A673 (cell line): Measurements from ENCODE around the gene DLGAP1. TPM values are rescaled to one million over a fixed set of nuclear protein-coding genes. Genes with fewer than 3 reads are reported as not detected.

Experiments
- BruUV-seq: library from RNA; stranded (reverse); fragments of 400-500 nt; replicated peaks from 2 replicates; lab custom pipeline; 2021; lab: Mats Ljungman, UMichigan
- CTCF ChIA-PET: fragments of 300-600 bp; sonication (Branson Sonifier 250); formaldehyde crosslinking; loops from one replicate; lab custom pipeline; 2022; ENCODE audit warnings: antibody characterized with exemption; lab: Charles Lee
- POLR2A ChIA-PET: fragments of 300-600 bp; sonication (Branson Sonifier 250); formaldehyde crosslinking; loops from one replicate; lab custom pipeline; 2022; ENCODE audit warnings: antibody characterized with exemption; ENCODE audit not compliant: low non-redundant PET; lab: Charles Lee
- DNase-seq: peaks from one replicate; pipeline ENCODE4 v3.0.0-alpha.2; 2015; ENCODE audit warnings: low spot score
- H3K27ac ChIP-seq: fragments of 200-600 bp; sonication (generic); 2 replicates; pipeline ENCODE4 v1.5.1; 2016; ENCODE audit warnings: mixed run types, low read depth, mild to moderate bottlenecking, mixed read lengths, antibody characterized with exemption, low read length; ENCODE audit not compliant: poor library complexity, severe bottlenecking
- H3K27me3 ChIP-seq: fragments of 200-600 bp; sonication (generic); replicated peaks from 2 replicates; pipeline ENCODE4 v1.6.1; 2017; ENCODE audit warnings: mixed run types, low read depth, mild to moderate bottlenecking, mixed read lengths, antibody characterized with exemption, low read length; ENCODE audit not compliant: insufficient read depth, poor library complexity
- H3K36me3 ChIP-seq: fragments of 200-600 bp; sonication (generic); 2 replicates; pipeline ENCODE4 v1.6.1; 2016; ENCODE audit warnings: mixed run types, mild to moderate bottlenecking, mixed read lengths, antibody characterized with exemption, low read length; ENCODE audit not compliant: insufficient read depth, poor library complexity, severe bottlenecking
- H3K4me1 ChIP-seq: fragments of 200-600 bp; sonication (generic); 2 replicates; pipeline ENCODE4 v1.6.1; 2017; ENCODE audit warnings: mixed run types, mild to moderate bottlenecking, mixed read lengths, antibody characterized with exemption, low read length; ENCODE audit not compliant: insufficient read depth, poor library complexity, severe bottlenecking
- H3K4me3 ChIP-seq: fragments of 200-600 bp; sonication (generic); 2 replicates; pipeline ENCODE4 v1.5.1; 2016; ENCODE audit warnings: low read depth, mixed run types, mild to moderate bottlenecking, mixed read lengths, low read length; ENCODE audit not compliant: poor library complexity, severe bottlenecking
- H3K9me3 ChIP-seq: fragments of 200-600 bp; sonication (generic); 2 replicates; pipeline ENCODE4 v1.6.1; 2016; ENCODE audit warnings: mixed run types, low read depth, mild to moderate bottlenecking, mixed read lengths, antibody characterized with exemption, low read length; ENCODE audit not compliant: poor library complexity, severe bottlenecking
- EZH2 ChIP-seq: fragments of 200-600 bp; sonication (generic); IDR thresholded peaks from 2 replicates; pipeline ENCODE4 v1.6.1; 2017; ENCODE audit warnings: borderline replicate concordance, low read depth, mild to moderate bottlenecking, mixed read lengths, antibody characterized with exemption, low read length; ENCODE audit not compliant: poor library complexity, severe bottlenecking
- intact Hi-C: fragments of 100-400 bp; cut with micrococcal nuclease; formaldehyde crosslinking; loops from one replicate; pipeline ENCODE4 v1.10.0; 2022; ENCODE audit not compliant: unreplicated experiment
- total RNA-seq: library from RNA; stranded (reverse); gene quantifications from 2 replicates; pipeline ENCODE4 v1.2.3, GENCODE V29; 2021
- TF ChIP-seq, protein P1 (sequence below): fragments of 300-800, 200-600 bp; sonication (generic); conservative IDR thresholded peaks from 2 replicates; pipeline ENCODE4 v1.5.1; 2017; ENCODE audit warnings: low read depth, mild to moderate bottlenecking, antibody characterized with exemption, low read length, moderate library complexity, mixed read lengths

Gene DLGAP1
- total RNA-seq, 1 experiment from 2014 or later = 135 TPM

DNA sequence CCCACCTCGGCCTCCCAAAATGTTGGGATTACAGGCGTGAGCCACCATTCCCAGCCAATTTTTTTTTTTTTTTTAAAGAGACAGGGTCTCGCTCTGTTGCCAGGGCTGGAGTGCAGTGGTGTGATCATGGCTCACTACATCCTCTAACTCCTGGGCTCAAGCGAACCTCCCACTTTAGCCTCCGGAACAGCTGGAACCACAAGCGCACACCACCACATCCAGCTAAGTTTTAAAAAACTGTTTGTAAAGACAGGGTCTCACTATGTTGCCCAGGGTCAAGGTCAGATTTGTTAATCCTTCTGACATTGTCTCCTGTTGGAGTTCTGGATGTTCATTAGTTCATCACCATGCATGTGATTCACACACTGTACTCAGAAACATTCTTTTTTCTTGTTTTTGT lies 855.2 kb downstream of the DLGAP1 start:
- Histone ChIP-seq H3K4me1 (peaks cover 54% of the 10 kb centered on the region), H3K36me3 (peaks cover 4% of the 10 kb centered on the region), H3K4me3 (no peak overlapping the region), H3K9me3 (no peaks in the 10 kb centered on the region), H3K27me3 (no peaks in the 10 kb centered on the region), H3K27ac (peak overlapping the region; percentile 19)
- intact Hi-C loops = loop anchor here (5.0 kb wide), 4 partner anchors 52 to 397 kb away; no protein-coding TSS in a partner anchor
- TF ChIP-seq, protein P1, sequence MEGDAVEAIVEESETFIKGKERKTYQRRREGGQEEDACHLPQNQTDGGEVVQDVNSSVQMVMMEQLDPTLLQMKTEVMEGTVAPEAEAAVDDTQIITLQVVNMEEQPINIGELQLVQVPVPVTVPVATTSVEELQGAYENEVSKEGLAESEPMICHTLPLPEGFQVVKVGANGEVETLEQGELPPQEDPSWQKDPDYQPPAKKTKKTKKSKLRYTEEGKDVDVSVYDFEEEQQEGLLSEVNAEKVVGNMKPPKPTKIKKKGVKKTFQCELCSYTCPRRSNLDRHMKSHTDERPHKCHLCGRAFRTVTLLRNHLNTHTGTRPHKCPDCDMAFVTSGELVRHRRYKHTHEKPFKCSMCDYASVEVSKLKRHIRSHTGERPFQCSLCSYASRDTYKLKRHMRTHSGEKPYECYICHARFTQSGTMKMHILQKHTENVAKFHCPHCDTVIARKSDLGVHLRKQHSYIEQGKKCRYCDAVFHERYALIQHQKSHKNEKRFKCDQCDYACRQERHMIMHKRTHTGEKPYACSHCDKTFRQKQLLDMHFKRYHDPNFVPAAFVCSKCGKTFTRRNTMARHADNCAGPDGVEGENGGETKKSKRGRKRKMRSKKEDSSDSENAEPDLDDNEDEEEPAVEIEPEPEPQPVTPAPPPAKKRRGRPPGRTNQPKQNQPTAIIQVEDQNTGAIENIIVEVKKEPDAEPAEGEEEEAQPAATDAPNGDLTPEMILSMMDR = no peak
- no peak for TF ChIP-seq EZH2
- no peak for DNase-seq
- ChIA-PET CTCF (no interaction called here), POLR2A (interaction anchor here (0.7 kb wide), 2 partner anchors 10 to 153 kb away, joined by 9 to 11 read pairs; no protein-coding TSS in a partner anchor)
- no TSS peak for BruUV-seq

DNA sequence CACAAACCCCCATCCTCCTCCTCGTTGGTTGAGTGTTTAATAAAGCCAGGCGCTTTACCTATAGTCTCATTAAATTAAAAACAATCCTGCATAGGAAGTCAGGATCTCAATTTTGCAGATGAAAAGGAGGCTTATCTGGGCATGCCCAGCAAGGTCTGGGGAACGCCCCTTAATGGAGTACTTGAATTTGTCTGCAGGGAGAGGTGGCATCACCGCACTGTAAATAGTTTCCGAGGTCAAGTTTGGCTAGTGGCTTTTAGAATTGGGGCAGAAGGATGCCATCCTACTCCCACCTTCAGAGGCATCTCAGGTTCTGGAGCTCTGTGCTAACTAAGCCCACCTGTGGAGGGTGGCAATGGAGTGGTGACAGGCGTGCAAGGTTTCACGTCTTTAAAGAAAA lies 855.9 kb downstream of the DLGAP1 start:
- H3K27ac ChIP-seq = peak overlapping the region; percentile 94
- intact Hi-C loops = no loop called here
- POLR2A ChIA-PET = no interaction called here

DNA sequence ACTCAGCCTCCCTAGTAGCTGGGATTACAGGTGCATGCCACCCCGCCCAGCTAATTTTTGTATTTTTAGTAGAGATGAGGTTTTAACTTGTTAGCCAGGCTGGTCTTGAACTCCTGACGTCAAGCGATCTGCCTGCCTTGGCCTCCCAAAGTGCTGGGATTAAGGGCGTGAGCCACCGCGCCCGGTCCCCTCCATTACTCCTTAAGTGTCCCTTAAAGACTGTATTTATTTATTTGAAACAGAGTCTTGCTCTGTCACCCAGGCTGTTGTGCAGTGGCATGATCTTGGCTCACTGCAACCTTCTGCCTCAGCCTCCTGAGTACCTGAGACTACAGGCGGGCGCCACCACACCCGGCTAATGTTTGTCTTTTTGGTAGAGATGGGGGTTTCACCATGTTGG lies 856.5 kb downstream of the DLGAP1 start:
- no peak for TF ChIP-seq EZH2
- TF ChIP-seq, protein P1 = no peak
- no peak overlapping the region for H3K4me3 ChIP-seq
- DNase-seq = no peak
- ChIA-PET CTCF (interaction anchor here (0.8 kb wide), 1 partner anchor 68 kb away, joined by 3 read pairs; no protein-coding TSS in a partner anchor), POLR2A (interaction anchor here (0.7 kb wide), 1 partner anchor 68 kb away, joined by 5 read pairs; no protein-coding TSS in a partner anchor)
- H3K27ac ChIP-seq = peak overlapping the region; percentile 94
- H3K4me1 ChIP-seq = peaks cover 57% of the 10 kb centered on the region
- intact Hi-C loops = no loop called here
- no peaks in the 10 kb centered on the region for H3K9me3 ChIP-seq
- H3K27me3 ChIP-seq = no peaks in the 10 kb centered on the region
- no TSS peak for BruUV-seq
- peaks cover 4% of the 10 kb centered on the region for H3K36me3 ChIP-seq

More for the DNA sequence above, 855.9 kb downstream of the DLGAP1 start:
- TF ChIP-seq EZH2 = no peak
- TF ChIP-seq, protein P1 = no peak
- peaks cover 4% of the 10 kb centered on the region for H3K36me3 ChIP-seq
- CTCF ChIA-PET = no interaction called here
- H3K27me3 ChIP-seq = no peaks in the 10 kb centered on the region
- H3K9me3 ChIP-seq = no peaks in the 10 kb centered on the region
- peaks cover 57% of the 10 kb centered on the region for H3K4me1 ChIP-seq
- no peak overlapping the region for H3K4me3 ChIP-seq
- DNase-seq = no peak
- no TSS peak for BruUV-seq
